BE2C (cell line): ENCODE measurements around the gene CCDC172.

ENCODE experiments used
- DNase-seq: peaks from one replicate; pipeline ENCODE4 v3.0.0-alpha.2; 2020
- H3K27me3 ChIP-seq: fragments of 250-450 bp; sonication (Bioruptor Pico); 2 replicates; pipeline ENCODE4 v1.5.1; 2020; ENCODE audit warnings: mild to moderate bottlenecking
- H3K36me3 ChIP-seq: fragments of 250-450 bp; sonication (Bioruptor Pico); 2 replicates; pipeline ENCODE4 v1.5.1; 2020; ENCODE audit warnings: mild to moderate bottlenecking
- H3K4me1 ChIP-seq: fragments of 250-450 bp; sonication (Bioruptor Pico); 2 replicates; pipeline ENCODE4 v1.5.1; 2020
- H3K4me3 ChIP-seq: 2 replicates; pipeline ENCODE4 v1.5.1; 2011; ENCODE audit warnings: low read depth, low read length
- H3K9me3 ChIP-seq: fragments of 250-450 bp; sonication (Bioruptor Pico); 2 replicates; pipeline ENCODE4 v1.5.1; 2020
- CTCF ChIP-seq: IDR thresholded peaks from 2 replicates; pipeline ENCODE4 v1.5.1; 2012; ENCODE audit warnings: mild to moderate bottlenecking, low read depth, low read length

CCDC172 gene

GRCh38 chr10:116352125-116352524, 27.9 kb downstream of the CCDC172 start:
- Histone ChIP-seq H3K27me3 (no peaks in the 10 kb centered on the region), H3K4me3 (no peak overlapping the region), H3K4me1 (no peaks in the 10 kb centered on the region), H3K9me3 (no peaks in the 10 kb centered on the region), H3K36me3 (no peaks in the 10 kb centered on the region)
- TF ChIP-seq CTCF: no peak
- no peak for DNase-seq

DNA sequence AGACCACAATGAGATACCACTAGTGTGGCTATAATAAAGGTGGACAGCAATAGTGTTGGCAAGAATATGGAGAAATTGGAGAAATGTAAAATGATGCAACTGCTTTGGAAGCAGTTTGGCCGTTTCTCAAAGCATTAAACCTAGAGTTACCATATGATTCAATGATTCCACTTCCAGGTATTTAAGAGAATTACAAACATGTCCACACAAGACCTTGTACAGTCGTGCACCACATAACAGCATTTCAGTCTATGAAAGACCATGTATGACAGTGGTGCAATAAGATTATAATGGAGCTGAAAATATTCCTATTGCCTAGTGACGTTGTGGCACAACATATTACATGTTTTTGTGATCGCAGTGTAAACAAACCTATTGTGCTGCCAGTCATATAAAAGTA, 29.6 kb downstream of the CCDC172 start:
- no peak for TF ChIP-seq CTCF
- DNase-seq: no peak
- H3K9me3 ChIP-seq: no peaks in the 10 kb centered on the region
- no peaks in the 10 kb centered on the region for H3K4me1 ChIP-seq
- no peaks in the 10 kb centered on the region for H3K36me3 ChIP-seq
- no peak overlapping the region for H3K4me3 ChIP-seq
- no peaks in the 10 kb centered on the region for H3K27me3 ChIP-seq

DNA sequence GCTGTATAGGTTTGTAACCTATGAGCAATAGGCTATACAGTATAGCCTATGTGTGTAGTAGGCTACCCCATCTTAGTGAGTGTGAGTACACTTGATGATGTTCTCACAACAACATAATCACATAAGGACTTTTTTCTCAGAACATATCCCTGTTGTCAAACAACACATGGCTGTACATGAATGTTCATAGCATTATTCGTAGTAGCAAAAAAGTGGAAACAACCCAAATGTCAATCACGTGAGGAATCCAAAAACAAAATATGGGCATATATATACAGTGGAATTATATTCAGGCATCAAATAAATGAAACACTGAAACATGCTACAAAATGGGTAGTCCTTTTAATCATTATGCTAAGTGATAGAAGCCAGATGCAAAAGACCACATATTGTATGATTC, 31.1 kb downstream of the CCDC172 start:
- no peak overlapping the region for H3K4me3 ChIP-seq
- DNase-seq: no peak
- no peaks in the 10 kb centered on the region for H3K27me3 ChIP-seq
- no peaks in the 10 kb centered on the region for H3K9me3 ChIP-seq
- no peak for TF ChIP-seq CTCF
- no peaks in the 10 kb centered on the region for H3K36me3 ChIP-seq
- H3K4me1 ChIP-seq: no peaks in the 10 kb centered on the region

DNA sequence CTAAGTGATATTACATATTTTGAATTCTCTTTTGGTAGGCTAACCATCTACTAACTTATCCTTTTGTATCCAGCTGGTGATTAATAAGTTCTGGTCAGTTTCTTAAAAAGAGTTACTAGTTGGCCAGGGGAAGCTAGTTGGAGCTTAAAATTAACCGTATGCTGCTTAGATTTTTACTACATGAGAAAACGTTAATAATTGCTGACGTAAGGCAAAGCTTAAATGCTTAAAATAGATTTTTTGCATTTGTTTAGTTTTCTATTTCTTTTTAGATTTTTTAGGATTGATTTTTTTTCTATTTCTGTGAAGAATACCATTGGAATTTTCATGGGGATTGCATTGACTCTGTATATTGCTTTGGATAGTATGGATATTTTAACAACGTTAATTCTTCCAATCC, 32.6 kb downstream of the CCDC172 start:
- H3K4me1 ChIP-seq: no peaks in the 10 kb centered on the region
- H3K36me3 ChIP-seq: no peaks in the 10 kb centered on the region

GRCh38 chr10:116364868-116365267, 40.6 kb downstream of the CCDC172 start:
- H3K36me3 ChIP-seq: no peaks in the 10 kb centered on the region
- no peak for TF ChIP-seq CTCF
- H3K4me1 ChIP-seq: no peaks in the 10 kb centered on the region
- H3K4me3 ChIP-seq: no peak overlapping the region
- no peaks in the 10 kb centered on the region for H3K9me3 ChIP-seq
- DNase-seq: no peak
- H3K27me3 ChIP-seq: no peaks in the 10 kb centered on the region

More for the DNA sequence above, 32.6 kb downstream of the CCDC172 start:
- no peak for TF ChIP-seq CTCF
- Histone ChIP-seq H3K27me3 (no peaks in the 10 kb centered on the region), H3K4me3 (no peak overlapping the region), H3K9me3 (no peaks in the 10 kb centered on the region)
- DNase-seq: no peak

DNA sequence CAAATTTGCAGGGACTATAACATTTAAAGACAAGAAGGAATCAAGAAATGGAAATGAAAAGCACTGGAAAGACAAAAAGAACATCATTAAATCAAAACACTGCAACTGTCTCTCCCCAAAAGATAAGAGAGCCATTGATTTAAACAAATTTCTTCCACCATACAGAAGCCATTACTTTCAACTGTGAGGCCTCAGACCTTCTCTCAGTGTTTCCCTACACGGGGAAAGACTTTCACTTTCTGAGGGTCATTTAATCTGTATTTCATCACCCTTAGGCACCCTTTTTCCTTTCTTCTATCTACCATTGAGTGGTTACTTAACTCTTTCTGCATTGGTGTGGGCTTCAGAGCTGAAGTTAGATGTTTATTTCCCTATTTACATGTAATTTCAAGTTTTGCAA, 47.5 kb downstream of the CCDC172 start:
- H3K36me3 ChIP-seq: no peaks in the 10 kb centered on the region
- TF ChIP-seq CTCF: no peak
- no peaks in the 10 kb centered on the region for H3K27me3 ChIP-seq
- H3K4me3 ChIP-seq: no peak overlapping the region
- H3K9me3 ChIP-seq: no peaks in the 10 kb centered on the region
- no peak for DNase-seq
- no peaks in the 10 kb centered on the region for H3K4me1 ChIP-seq
